HepG2 (cell line): ENCODE results near the gene MED13L. TPM values are rescaled to one million over a fixed set of nuclear protein-coding genes. Genes with fewer than 3 reads are reported as not detected.
A peak's percentile ranks its signal among the peaks of the same experiment; 100 is the strongest.

Experiments
- ATAC-seq: fragments of 200-7000 bp; cut with Tn5 transposase; 3 replicates; pipeline ENCODE4 v1.9.1; 2020; ENCODE audit warnings: mild to moderate bottlenecking, moderate library complexity
- BruUV-seq: library from RNA; stranded (reverse); fragments of 400-500 nt; replicated peaks from 2 replicates; lab custom pipeline; 2021; lab: Mats Ljungman, UMichigan
- CTCF ChIA-PET: fragments of 300-600 bp; formaldehyde crosslinking; extraction: SDS; loops from one replicate; lab custom pipeline; 2021; ENCODE audit warnings: low total read pairs, inconsistent platforms, low intra/inter-chr PET ratio; lab: Yijun Ruan, JAX
- POLR2A ChIA-PET: fragments of 350-600 bp; sonication (Branson Sonifier 250); formaldehyde crosslinking; loops from one replicate; lab custom pipeline; 2020; ENCODE audit warnings: antibody characterized with exemption, inconsistent platforms; lab: Yijun Ruan, JAX
- DNase-seq: peaks from one replicate; pipeline ENCODE4 v3.0.0-alpha.2; 2015; ENCODE audit warnings: low spot score
- FAIRE-seq: peaks from 3 replicates; lab custom pipeline; 2011; peaks lifted over from hg19 to GRCh38; lab: Jason Lieb, UNC
- H2AFZ ChIP-seq: one replicate; pipeline ENCODE4 v1.6.1; 2011; ENCODE audit warnings: low read length, inconsistent platforms
- H3K27ac ChIP-seq: fragments of 300-600 bp; 3 replicates; pipeline ENCODE4 v1.8.0; 2011; ENCODE audit warnings: mixed run types, mild to moderate bottlenecking, mixed read lengths, low read length, inconsistent platforms; ENCODE audit not compliant: insufficient read depth; ENCODE audit errors: extremely low read length
- H3K27me3 ChIP-seq, 2 experiments: fragments of 200-600 bp in 1 of 2; 2 replicates in 1 of 2; 3 replicates in 1 of 2; pipeline versions ENCODE4 v1.6.0 to v1.8.0; 2011; ENCODE audit warnings: low read length in 2 of 2, mild to moderate bottlenecking in 2 of 2, moderate library complexity in 2 of 2, inconsistent platforms in 1 of 2; ENCODE audit not compliant: insufficient read depth in 2 of 2, control insufficient read depth in 1 of 2
- H3K36me3 ChIP-seq, 2 experiments: fragments of 200-600 bp in 1 of 2; replicated peaks in 1 of 2; 2 replicates in 1 of 2; 3 replicates in 1 of 2; pipeline versions ENCODE4 v1.5.1 to v1.8.0; 2011; ENCODE audit warnings: low read length in 2 of 2, inconsistent platforms in 1 of 2; ENCODE audit not compliant: insufficient read depth in 2 of 2, control insufficient read depth in 1 of 2
- H3K4me1 ChIP-seq: 2 replicates; pipeline ENCODE4 v1.5.1; 2012; ENCODE audit warnings: low read length, inconsistent platforms; ENCODE audit not compliant: insufficient read depth
- H3K4me2 ChIP-seq: 2 replicates; pipeline ENCODE4 v1.6.0; 2011; ENCODE audit warnings: low read depth, low read length, inconsistent platforms
- H3K4me3 ChIP-seq, 3 experiments: fragments of 200-600 bp in 1 of 3; sonication (generic), shearing (Covaris generic) in 1 of 3; replicated peaks in 1 of 3; 2 replicates each; pipeline ENCODE4 v1.5.1; 2011 to 2016; ENCODE audit warnings: low read length in 3 of 3, inconsistent platforms in 2 of 3, low read depth in 2 of 3, mild to moderate bottlenecking in 2 of 3, control low read depth in 1 of 3, mixed read lengths in 1 of 3; ENCODE audit not compliant: insufficient read depth in 1 of 3
- H3K79me2 ChIP-seq: one replicate; pipeline ENCODE4 v1.6.1; 2011; ENCODE audit warnings: low read length, inconsistent platforms; ENCODE audit not compliant: insufficient read depth
- H3K9ac ChIP-seq: 2 replicates; pipeline ENCODE4 v1.6.0; 2011; ENCODE audit warnings: mild to moderate bottlenecking, low read depth, low read length, inconsistent platforms; ENCODE audit not compliant: insufficient read depth
- H3K9me3 ChIP-seq: 2 replicates; pipeline ENCODE4 v1.5.1; 2012; ENCODE audit warnings: mild to moderate bottlenecking, low read length
- H4K20me1 ChIP-seq: 2 replicates; pipeline ENCODE4 v1.6.0; 2011; ENCODE audit warnings: inconsistent platforms, mild to moderate bottlenecking, low read length, moderate library complexity; ENCODE audit not compliant: insufficient read depth
- HES4 ChIP-seq: sonication (generic); formaldehyde crosslinking; IDR thresholded peaks from 2 replicates; pipeline ENCODE4 v1.9.0; 2021; ENCODE audit warnings: mild to moderate bottlenecking, missing genetic modification reagents, borderline replicate concordance
- RFXANK ChIP-seq: IDR thresholded peaks from 2 replicates; pipeline ENCODE4 v1.6.1; 2016
- SIX4 ChIP-seq: sonication (generic); formaldehyde crosslinking; IDR thresholded peaks from 2 replicates; pipeline ENCODE4 v1.4.0; 2020; ENCODE audit warnings: missing genetic modification reagents
- WGBS: methylation state at CpG from one replicate; pipeline ENCODE4 v1.1.6; 2017; ENCODE audit warnings: low lambda C conversion rate; 5-methylcytosine and 5-hydroxymethylcytosine counted together
- in situ Hi-C: cut with HindIII; loops from 2 replicates; pipeline ENCODE4 v1.10.0; 2017; ENCODE audit warnings: low pct_unique_long_range_greater_than_20kb; ENCODE audit not compliant: extremely low pct_ligation_motif_present
- intact Hi-C: fragments of 100-400 bp; cut with micrococcal nuclease; formaldehyde crosslinking; loops from one replicate; pipeline ENCODE4 v1.10.0; 2022; ENCODE audit not compliant: unreplicated experiment
- polyA plus RNA-seq, 8 experiments: library from polyadenylated mRNA; depleted of rRNA in 3 of 8; stranded (reverse) in 7 of 8; unstranded in 1 of 8; fragments of >200 nt; fragmentation: Illumina TruSeq in 4 of 8; extraction: Trizol in 4 of 8; gene quantifications; 2 replicates each; pipeline versions ENCODE4 v1.2.1 to v1.2.3, GENCODE V29; 2011 to 2016; ENCODE audit warnings: low read depth in 4 of 8, missing spikeins in 1 of 8, mixed read lengths in 1 of 8; ENCODE audit not compliant: insufficient read depth in 1 of 8
- total RNA-seq, 5 experiments: library from RNA; depleted of rRNA; stranded (reverse); fragments of >200 nt; fragmentation: Illumina TruSeq; extraction: Trizol; gene quantifications; 2 replicates each; pipeline ENCODE4 v1.2.3, GENCODE V29; 2016; ENCODE audit warnings: low read depth in 1 of 5
- TF ChIP-seq, protein P1 (sequence below), 2 experiments: fragments of 450-650 bp in 1 of 2; sonication (generic) in 1 of 2; formaldehyde crosslinking in 1 of 2; IDR thresholded peaks; 2 replicates each; pipeline versions ENCODE4 v1.6.1 to v1.8.0; 2016 to 2022; ENCODE audit warnings: antibody characterized with exemption in 1 of 2, mild to moderate bottlenecking in 1 of 2, missing genetic modification reagents in 1 of 2

The MED13L gene
- total and polyA plus RNA-seq, 2 of the 13 experiments (the other 11 are each of a cell fraction or from before 2014, with no cell fraction given), result 24.8 to 38.9 TPM

DNA sequence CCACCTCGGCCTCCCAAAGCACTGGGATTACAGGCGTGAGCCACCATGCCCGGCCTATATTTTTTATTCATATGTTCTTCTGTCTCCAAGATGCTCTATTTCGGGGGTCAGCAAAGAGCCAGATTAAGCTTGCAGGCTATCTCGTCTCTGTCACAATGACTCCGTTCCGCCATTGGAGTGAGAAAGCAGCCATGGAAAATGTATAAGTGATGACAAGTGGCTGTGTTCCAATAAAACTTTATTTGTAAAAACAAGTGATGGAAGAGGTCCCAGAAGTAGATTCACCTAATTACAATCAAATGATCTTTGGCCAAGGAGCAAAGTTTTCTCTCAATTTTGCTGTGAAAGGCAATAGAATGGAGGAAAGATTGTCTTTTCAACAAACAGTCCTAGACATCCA is 342.6 kb downstream of the MED13L start:
- BruUV-seq, result no TSS peak
- intact Hi-C loops, result no loop called here
- FAIRE-seq, result no peak
- Histone ChIP-seq H3K27ac (no peak overlapping the region), H4K20me1 (no peaks in the 10 kb centered on the region), H3K27me3 (no peaks in the 10 kb centered on the region), H3K4me3 (no peak overlapping the region), H3K4me2 (no peak overlapping the region), H3K79me2 (no peaks in the 10 kb centered on the region), H2AFZ (no peak overlapping the region), H3K36me3 (no peaks in the 10 kb centered on the region), H3K4me1 (no peaks in the 10 kb centered on the region), H3K9me3 (peaks cover 10% of the 10 kb centered on the region; the same call in 1 of the 2 replicates), H3K9ac (no peak overlapping the region)
- in situ Hi-C loops, result no loop called here
- ChIA-PET POLR2A (no interaction called here), CTCF (no interaction called here)
- WGBS, result 67% methylated on average over 7 of the region's 7 CpGs
- DNase-seq, result no peak
- no peak for ATAC-seq
- no peak for TF ChIP-seq SIX4 (CRISPR knock-in tag)
- TF ChIP-seq RFXANK (CRISPR knock-in tag), result no peak
- TF ChIP-seq, protein P1, sequence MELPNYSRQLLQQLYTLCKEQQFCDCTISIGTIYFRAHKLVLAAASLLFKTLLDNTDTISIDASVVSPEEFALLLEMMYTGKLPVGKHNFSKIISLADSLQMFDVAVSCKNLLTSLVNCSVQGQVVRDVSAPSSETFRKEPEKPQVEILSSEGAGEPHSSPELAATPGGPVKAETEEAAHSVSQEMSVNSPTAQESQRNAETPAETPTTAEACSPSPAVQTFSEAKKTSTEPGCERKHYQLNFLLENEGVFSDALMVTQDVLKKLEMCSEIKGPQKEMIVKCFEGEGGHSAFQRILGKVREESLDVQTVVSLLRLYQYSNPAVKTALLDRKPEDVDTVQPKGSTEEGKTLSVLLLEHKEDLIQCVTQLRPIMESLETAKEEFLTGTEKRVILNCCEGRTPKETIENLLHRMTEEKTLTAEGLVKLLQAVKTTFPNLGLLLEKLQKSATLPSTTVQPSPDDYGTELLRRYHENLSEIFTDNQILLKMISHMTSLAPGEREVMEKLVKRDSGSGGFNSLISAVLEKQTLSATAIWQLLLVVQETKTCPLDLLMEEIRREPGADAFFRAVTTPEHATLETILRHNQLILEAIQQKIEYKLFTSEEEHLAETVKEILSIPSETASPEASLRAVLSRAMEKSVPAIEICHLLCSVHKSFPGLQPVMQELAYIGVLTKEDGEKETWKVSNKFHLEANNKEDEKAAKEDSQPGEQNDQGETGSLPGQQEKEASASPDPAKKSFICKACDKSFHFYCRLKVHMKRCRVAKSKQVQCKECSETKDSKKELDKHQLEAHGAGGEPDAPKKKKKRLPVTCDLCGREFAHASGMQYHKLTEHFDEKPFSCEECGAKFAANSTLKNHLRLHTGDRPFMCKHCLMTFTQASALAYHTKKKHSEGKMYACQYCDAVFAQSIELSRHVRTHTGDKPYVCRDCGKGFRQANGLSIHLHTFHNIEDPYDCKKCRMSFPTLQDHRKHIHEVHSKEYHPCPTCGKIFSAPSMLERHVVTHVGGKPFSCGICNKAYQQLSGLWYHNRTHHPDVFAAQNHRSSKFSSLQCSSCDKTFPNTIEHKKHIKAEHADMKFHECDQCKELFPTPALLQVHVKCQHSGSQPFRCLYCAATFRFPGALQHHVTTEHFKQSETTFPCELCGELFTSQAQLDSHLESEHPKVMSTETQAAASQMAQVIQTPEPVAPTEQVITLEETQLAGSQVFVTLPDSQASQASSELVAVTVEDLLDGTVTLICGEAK (IDR thresholded peaks at IDR 0.05), result no peak
- TF ChIP-seq, protein P1 (CRISPR knock-in tag; IDR thresholded peaks at IDR 0.05), result peak; percentile 67
- TF ChIP-seq HES4 (CRISPR knock-in tag), result no peak
